Upper lobe of left lung (tissue), 6 donors: ENCODE data around the gene DOC2B. TPM values are rescaled to one million over a fixed set of nuclear protein-coding genes. Genes with fewer than 3 reads are reported as not detected.
A peak's percentile ranks its signal among the peaks of the same experiment; 100 is the strongest.
"Not testable (repeated sequence)": the region's sequence is repeated elsewhere in the genome, so short reads cannot be mapped to it uniquely, and the experiment has no call there.

Experiments used
- ATAC-seq, 2 donors: fragments of 200-7000 bp; cut with Tn5 transposase; one replicate each; pipeline ENCODE4 v1.9.1; 2022; ENCODE audit warnings: mild to moderate bottlenecking in 2 of 2, moderate library complexity in 2 of 2; ENCODE audit not compliant: low FRiP score in 2 of 2
- DNase-seq, 2 donors: peaks; one replicate each; pipeline ENCODE4 v3.0.0-alpha.2; 2019 to 2020
- H3K27ac ChIP-seq, 4 donors: fragments of 200-600 bp; sonication (generic); one replicate each; pipeline ENCODE4 v1.5.1; 2016 to 2019
- H3K27me3 ChIP-seq, 4 donors: fragments of 200-600 bp; sonication (generic); one replicate each; pipeline ENCODE4 v1.5.1; 2017 to 2019
- H3K36me3 ChIP-seq, 4 donors: fragments of 200-600 bp; sonication (generic); one replicate each; pipeline ENCODE4 v1.5.1; 2016 to 2019
- H3K4me1 ChIP-seq, 4 donors: fragments of 200-600 bp; sonication (generic); one replicate each; pipeline ENCODE4 v1.5.1; 2018 to 2019
- H3K4me3 ChIP-seq, 4 donors: fragments of 200-600 bp; sonication (generic); one replicate each; pipeline ENCODE4 v1.5.1; 2017 to 2019; ENCODE audit warnings: mild to moderate bottlenecking in 2 of 4, moderate library complexity in 1 of 4
- H3K9me3 ChIP-seq, 4 donors: fragments of 200-600 bp; sonication (generic); one replicate each; pipeline ENCODE4 v1.5.1; 2018 to 2019
- EP300 ChIP-seq, 4 donors: sonication (generic); formaldehyde crosslinking; IDR thresholded peaks; one replicate each; pipeline ENCODE4 v1.5.1; 2017; ENCODE audit warnings: antibody characterized with exemption in 4 of 4, control low read depth in 2 of 4
- POLR2A ChIP-seq, 4 donors: fragments of 450-650 bp; IDR thresholded peaks; one replicate each; pipeline ENCODE4 v1.5.1; 2016 to 2017; ENCODE audit warnings: antibody characterized with exemption in 4 of 4, mild to moderate bottlenecking in 2 of 4
- POLR2AphosphoS5 ChIP-seq, 2 donors: sonication (generic); formaldehyde crosslinking; IDR thresholded peaks; one replicate each; pipeline ENCODE4 v1.5.1; 2017; ENCODE audit warnings: antibody characterized with exemption in 2 of 2
- WGBS, 2 donors: methylation state at CpG; one replicate each; pipeline ENCODE4 v1.1.5; 2017 to 2018; 5-methylcytosine and 5-hydroxymethylcytosine counted together
- total RNA-seq, 6 donors: library from RNA; depleted of rRNA in 4 of 6; stranded (reverse); fragments of >200 nt in 4 of 6; gene quantifications; one replicate each; pipeline versions ENCODE4 v1.1.0 to v1.2.1, GENCODE V29; 2016 to 2021
- TF ChIP-seq, protein P1 (sequence below), 6 experiments: fragments of 450-650 bp in 4 of 6; fragments of 200-600 bp in 2 of 6; sonication (generic) in 2 of 6; IDR thresholded peaks; one replicate each; pipeline ENCODE4 v1.5.1; 2016 to 2019; ENCODE audit warnings: antibody characterized with exemption in 6 of 6
- donor health status: DM: no; HTN: no; CAD: no; lungs with moderate emphysema.
- donor health status: DM: no; HTN: yes; CAD: no; lungs with severe emphysema.

The DOC2B gene
- total RNA-seq, 6 donors from 2014 or later = 1.0 to 10.2 (median 4.4) TPM

DNA sequence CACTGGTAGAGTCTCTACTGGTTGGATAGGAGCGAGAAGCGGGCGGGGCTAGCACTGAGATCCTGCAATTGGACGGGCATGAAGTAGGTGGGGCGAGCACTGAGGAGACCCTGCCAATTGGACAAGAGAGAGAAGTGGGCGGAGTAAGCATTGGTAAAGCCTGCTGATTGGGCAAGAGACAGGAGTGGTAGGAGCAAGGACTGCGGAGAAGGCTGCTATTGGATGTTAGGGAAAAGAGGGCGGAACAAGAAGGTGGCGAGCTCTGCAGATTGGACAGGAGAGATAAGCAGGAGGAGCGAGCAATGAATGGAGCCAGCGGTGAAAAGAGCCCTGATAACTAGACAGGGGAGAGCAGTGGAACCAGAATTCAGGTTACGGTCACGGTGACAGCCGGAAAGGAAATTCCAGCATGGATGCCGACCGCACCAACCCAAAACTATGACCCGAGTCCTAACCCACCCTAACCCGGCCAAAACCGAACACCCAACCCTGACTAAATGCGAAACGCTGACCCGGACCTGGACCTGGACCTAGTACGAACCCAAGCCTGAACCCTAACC lies 39.3 kb downstream of the DOC2B start:
- Histone ChIP-seq H3K4me3 (no peak overlapping the region), H3K4me1 (peaks cover 0 to 13% (median 4%) of the 10 kb centered on the region in 4 donors), H3K36me3 (no peaks in the 10 kb centered on the region), H3K9me3 (no peaks in the 10 kb centered on the region), H3K27ac (no peak overlapping the region), H3K27me3 (no peaks in the 10 kb centered on the region)
- TF ChIP-seq POLR2A (IDR thresholded peaks at IDR 0.05) (no peak), EP300 (IDR thresholded peaks at IDR 0.05) (no peak), POLR2AphosphoS5 (IDR thresholded peaks at IDR 0.05) (no peak)
- TF ChIP-seq, protein P1, sequence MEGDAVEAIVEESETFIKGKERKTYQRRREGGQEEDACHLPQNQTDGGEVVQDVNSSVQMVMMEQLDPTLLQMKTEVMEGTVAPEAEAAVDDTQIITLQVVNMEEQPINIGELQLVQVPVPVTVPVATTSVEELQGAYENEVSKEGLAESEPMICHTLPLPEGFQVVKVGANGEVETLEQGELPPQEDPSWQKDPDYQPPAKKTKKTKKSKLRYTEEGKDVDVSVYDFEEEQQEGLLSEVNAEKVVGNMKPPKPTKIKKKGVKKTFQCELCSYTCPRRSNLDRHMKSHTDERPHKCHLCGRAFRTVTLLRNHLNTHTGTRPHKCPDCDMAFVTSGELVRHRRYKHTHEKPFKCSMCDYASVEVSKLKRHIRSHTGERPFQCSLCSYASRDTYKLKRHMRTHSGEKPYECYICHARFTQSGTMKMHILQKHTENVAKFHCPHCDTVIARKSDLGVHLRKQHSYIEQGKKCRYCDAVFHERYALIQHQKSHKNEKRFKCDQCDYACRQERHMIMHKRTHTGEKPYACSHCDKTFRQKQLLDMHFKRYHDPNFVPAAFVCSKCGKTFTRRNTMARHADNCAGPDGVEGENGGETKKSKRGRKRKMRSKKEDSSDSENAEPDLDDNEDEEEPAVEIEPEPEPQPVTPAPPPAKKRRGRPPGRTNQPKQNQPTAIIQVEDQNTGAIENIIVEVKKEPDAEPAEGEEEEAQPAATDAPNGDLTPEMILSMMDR (IDR thresholded peaks at IDR 0.05) = no peak
- 92 to 95% methylated on average over 23 of the region's 23 CpGs for WGBS, 2 donors
- DNase-seq = peak in 1 of 2 donors; percentile 13
- peak in 1 of 2 donors; percentile 2 for ATAC-seq

DNA sequence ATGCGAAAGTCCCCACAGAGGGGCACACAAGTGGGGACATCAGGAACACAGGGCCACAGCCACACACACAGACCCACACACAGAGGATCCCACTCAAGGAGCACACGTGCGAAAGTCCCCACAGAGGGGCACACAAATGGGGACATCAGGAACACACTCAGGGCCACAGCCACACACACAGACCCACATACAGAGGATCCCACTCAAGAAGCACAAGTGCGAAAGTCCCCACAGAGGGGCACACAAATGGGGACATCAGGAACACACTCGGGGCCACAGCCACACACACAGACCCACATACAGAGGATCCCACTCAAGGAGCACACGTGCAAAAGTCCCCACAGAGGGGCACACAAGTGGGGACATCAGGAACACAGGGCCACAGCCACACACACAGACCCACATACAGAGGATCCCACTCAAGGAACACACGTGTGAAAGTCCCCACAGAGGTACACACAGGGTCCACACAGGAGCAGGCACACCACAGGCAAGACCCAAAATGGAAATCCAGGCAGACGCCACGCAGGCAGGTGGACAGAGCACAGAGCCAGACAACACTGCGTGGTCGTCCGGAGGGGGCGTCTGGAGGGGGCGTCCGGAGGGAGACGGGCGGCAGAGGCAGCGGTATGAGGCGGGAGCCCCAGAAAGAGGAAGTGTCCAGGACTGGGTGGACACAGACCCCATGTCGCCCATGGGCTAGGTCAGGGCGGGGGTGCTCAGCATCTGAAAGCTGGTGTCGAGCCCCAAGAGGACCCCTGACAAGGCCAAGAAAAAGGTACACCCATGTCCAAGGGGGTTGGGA lies 41.8 kb downstream of the DOC2B start:
- DNase-seq (peak; percentile 13 to 68), ATAC-seq (peak in 1 of 2 donors; percentile 63)

GRCh38 chr17:137166-137807 lies 44.2 kb downstream of the DOC2B start, which contains the start of gene SCGB1C2:
Gene SCGB1C2, plus strand, starts transcription at chr17:137569. Its CDS starts 22 bp downstream, at chr17:137591.
- DNase-seq, H3K9me3 ChIP-seq, H3K27ac ChIP-seq, H3K36me3 ChIP-seq, H3K27me3 ChIP-seq, H3K4me1 ChIP-seq, ATAC-seq, H3K4me3 ChIP-seq: not testable (repeated sequence)
- 60 to 100% methylated on average over 1 to 2 of the region's 16 CpGs for WGBS, 2 donors

More for the DNA sequence above, 41.8 kb downstream of the DOC2B start:
- H3K27me3 ChIP-seq, H3K4me3 ChIP-seq, H3K9me3 ChIP-seq, H3K36me3 ChIP-seq, H3K27ac ChIP-seq: not testable (repeated sequence)
- 67 to 90% methylated on average over 4 to 7 of the region's 22 CpGs for WGBS, 2 donors
- peaks cover 0 to 12% (median 4%) of the 10 kb centered on the region in 4 donors for H3K4me1 ChIP-seq

DNA sequence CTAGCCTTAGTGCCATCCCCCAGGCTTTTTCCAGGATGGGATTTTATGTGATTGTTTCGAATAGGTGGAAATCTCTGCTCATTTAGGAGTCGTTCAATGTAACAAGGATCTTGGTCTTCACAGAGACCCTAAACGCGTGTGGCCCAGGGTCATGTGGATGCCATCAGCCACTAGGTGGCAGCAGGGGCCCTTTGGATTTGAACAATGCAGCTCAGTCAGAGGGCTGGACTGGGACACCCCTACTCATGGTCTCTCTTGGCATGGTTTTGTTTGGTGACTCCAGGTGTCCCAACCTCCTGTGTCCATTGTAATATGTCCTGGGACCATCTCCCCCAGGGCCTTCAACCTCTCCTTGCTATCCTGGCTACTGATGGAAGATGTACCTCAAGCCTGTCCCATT lies 44.9 kb downstream of the DOC2B start:
- H3K9me3 ChIP-seq, H3K27ac ChIP-seq, H3K36me3 ChIP-seq, H3K4me1 ChIP-seq, H3K27me3 ChIP-seq, H3K4me3 ChIP-seq: not testable (repeated sequence)
- TF ChIP-seq, protein P1 (IDR thresholded peaks at IDR 0.05) = peak in 3 of 6 experiments; percentile 20 to 53 (median 38)
- DNase-seq = peak in 1 of 2 donors; percentile 59
- ATAC-seq = peak; percentile 87 to 95
- no CpG with 5 or more reads among the region's 4 CpGs for WGBS, 2 donors

DNA sequence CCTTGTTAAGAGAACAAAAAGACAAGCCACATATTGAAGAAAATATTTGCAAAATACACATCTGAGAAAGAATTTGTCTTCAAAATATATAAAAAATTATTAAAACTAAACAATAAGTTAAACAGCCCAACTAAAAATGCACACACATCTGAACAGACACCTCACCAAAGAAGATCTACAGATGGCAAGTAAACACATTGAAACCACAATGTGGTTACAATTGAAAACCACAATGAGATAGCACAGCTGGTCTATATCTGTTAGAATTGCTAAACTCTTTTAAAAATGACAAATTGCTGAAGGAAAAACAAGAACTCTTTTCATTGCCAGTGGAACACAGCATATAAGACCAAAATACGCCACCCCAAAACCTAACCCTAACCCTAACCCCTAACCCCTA lies 45.6 kb downstream of the DOC2B start:
- H3K4me1 ChIP-seq, H3K36me3 ChIP-seq, DNase-seq, H3K9me3 ChIP-seq, H3K27ac ChIP-seq, H3K4me3 ChIP-seq, H3K27me3 ChIP-seq, ATAC-seq: not testable (repeated sequence)
- no CpG with 5 or more reads among the region's 1 CpG for WGBS, 2 donors

GRCh38 chr17:135022-135421 lies 46.4 kb downstream of the DOC2B start:
- H3K27me3 ChIP-seq, ATAC-seq, H3K4me1 ChIP-seq, DNase-seq, H3K27ac ChIP-seq, H3K36me3 ChIP-seq, H3K9me3 ChIP-seq, H3K4me3 ChIP-seq: not testable (repeated sequence)
- WGBS, 2 donors = 82 to 89% methylated on average over 6 of the region's 6 CpGs
